ENCODE measurements around the gene ABAT.
"Not testable (repeated sequence)": the region's sequence is repeated elsewhere in the genome, so short reads cannot be mapped to it uniquely, and the experiment has no call there.

The ABAT gene

DNA sequence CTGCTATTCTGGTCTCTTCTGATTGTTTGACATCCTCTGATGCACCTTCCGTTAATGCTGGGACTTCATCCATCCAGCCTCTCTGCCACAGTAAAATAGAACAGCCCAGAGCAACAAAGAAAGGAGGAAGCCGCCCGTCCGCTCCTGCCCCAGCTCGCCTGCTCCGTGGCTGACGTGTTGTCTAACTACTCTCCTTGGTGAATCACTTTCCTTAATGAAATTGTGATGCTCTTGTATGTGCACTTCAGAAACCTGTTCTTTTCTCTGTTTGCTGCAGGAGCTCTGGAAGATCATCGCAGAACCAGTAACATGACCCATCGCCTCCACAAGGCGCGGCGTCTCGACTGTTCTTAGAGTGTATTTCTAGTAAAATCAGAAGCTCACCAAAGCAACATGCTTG is 28.6 kb upstream of the ABAT start:
- TF ChIP-seq, protein P1, sequence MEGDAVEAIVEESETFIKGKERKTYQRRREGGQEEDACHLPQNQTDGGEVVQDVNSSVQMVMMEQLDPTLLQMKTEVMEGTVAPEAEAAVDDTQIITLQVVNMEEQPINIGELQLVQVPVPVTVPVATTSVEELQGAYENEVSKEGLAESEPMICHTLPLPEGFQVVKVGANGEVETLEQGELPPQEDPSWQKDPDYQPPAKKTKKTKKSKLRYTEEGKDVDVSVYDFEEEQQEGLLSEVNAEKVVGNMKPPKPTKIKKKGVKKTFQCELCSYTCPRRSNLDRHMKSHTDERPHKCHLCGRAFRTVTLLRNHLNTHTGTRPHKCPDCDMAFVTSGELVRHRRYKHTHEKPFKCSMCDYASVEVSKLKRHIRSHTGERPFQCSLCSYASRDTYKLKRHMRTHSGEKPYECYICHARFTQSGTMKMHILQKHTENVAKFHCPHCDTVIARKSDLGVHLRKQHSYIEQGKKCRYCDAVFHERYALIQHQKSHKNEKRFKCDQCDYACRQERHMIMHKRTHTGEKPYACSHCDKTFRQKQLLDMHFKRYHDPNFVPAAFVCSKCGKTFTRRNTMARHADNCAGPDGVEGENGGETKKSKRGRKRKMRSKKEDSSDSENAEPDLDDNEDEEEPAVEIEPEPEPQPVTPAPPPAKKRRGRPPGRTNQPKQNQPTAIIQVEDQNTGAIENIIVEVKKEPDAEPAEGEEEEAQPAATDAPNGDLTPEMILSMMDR (IDR thresholded peaks at IDR 0.05), result no peak
- Histone ChIP-seq H3K27me3 (no peaks in the 10 kb centered on the region), H3K9me3 (no peaks in the 10 kb centered on the region), H3K36me3 (peaks cover 70 to 82% (median 76%) of the 10 kb centered on the region in 3 donors), H3K4me1 (no peaks in the 10 kb centered on the region), H3K27ac (no peak overlapping the region), H3K4me3 (no peak overlapping the region)
- no peak for DNase-seq
- intact Hi-C loops (cut with DNase I; ENCODE audit: low total_unique reads), result no loop called here

DNA sequence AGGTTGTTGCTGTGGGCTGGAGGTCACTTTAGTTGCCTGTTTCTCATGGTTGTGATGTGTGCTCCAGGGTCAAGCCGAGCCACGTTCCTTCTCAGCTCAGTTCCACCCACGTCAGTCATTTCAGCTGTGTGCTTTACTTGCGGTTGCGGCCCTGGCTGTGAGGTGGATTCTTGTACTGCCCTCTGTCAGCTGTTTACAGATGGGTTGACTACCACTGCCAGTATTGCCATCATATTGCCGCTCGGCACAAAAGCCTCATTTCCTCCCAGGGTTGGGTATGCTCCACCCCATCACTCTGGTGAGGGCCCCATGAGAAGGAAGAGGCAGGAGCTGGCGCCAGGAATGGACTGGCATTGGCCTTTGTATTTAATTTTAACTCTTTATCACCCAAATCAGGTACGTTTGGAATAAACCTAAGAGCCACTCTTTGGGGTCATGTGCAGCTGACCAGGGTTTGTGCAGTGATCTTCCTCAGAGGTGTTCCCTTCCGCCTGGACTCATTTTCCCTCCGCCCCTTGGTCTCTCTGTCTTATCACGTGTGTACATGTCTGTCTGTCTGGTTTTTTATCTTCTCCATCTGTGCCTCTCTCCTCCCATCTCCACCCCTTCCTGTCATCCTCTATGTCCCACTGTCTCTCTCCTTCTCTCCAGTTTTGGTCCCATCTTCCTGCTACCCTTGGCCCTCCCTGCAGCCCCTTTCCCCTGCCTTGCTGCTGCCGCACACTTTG is 27.9 kb upstream of the ABAT start:
- no peaks in the 10 kb centered on the region for H3K9me3 ChIP-seq
- intact Hi-C loops (cut with DNase I; ENCODE audit: low total_unique reads), result no loop called here
- no peaks in the 10 kb centered on the region for H3K4me1 ChIP-seq
- TF ChIP-seq, protein P1 (IDR thresholded peaks at IDR 0.05), result no peak
- H3K27me3 ChIP-seq, result no peaks in the 10 kb centered on the region
- H3K27ac ChIP-seq, result no peak overlapping the region
- H3K4me3 ChIP-seq, result no peak overlapping the region
- no peak for DNase-seq
- H3K36me3 ChIP-seq, result peaks cover 64 to 75% (median 70%) of the 10 kb centered on the region in 3 donors

GRCh38 chr16:8647721-8648318 is 26.6 kb upstream of the ABAT start:
- intact Hi-C loops (cut with DNase I; ENCODE audit: low total_unique reads), result no loop called here
- no peaks in the 10 kb centered on the region for H3K4me1 ChIP-seq
- H3K4me3 ChIP-seq, result no peak overlapping the region
- H3K27me3 ChIP-seq, result no peaks in the 10 kb centered on the region
- TF ChIP-seq, protein P1 (IDR thresholded peaks at IDR 0.05), result no peak
- H3K27ac ChIP-seq, result no peak overlapping the region
- no peak for DNase-seq
- H3K36me3 ChIP-seq, result peaks cover 51 to 62% (median 57%) of the 10 kb centered on the region in 3 donors
- H3K9me3 ChIP-seq, result no peaks in the 10 kb centered on the region

DNA sequence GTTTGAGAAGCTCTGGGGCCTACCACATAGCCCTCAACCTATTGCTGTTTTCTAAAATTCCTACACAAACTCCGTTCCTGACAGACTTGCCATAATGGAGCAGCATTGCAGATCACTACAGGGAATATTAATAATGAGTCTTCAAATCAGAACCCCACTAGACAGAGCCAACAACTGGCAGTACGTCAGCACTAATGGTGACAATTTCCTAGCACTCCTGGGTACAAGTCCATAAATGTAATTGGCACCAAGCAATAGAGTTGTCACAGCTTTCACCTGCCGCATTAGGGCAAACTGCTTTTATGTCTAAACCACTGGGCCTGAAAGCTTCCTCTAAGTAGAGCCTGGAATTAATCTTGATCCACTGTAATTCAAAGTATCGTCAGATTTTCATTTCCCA is 25.5 kb upstream of the ABAT start:
- intact Hi-C loops (cut with DNase I; ENCODE audit: low total_unique reads), result no loop called here
- no peak for DNase-seq
- peaks cover 42 to 51% (median 47%) of the 10 kb centered on the region in 3 donors for H3K36me3 ChIP-seq

DNA sequence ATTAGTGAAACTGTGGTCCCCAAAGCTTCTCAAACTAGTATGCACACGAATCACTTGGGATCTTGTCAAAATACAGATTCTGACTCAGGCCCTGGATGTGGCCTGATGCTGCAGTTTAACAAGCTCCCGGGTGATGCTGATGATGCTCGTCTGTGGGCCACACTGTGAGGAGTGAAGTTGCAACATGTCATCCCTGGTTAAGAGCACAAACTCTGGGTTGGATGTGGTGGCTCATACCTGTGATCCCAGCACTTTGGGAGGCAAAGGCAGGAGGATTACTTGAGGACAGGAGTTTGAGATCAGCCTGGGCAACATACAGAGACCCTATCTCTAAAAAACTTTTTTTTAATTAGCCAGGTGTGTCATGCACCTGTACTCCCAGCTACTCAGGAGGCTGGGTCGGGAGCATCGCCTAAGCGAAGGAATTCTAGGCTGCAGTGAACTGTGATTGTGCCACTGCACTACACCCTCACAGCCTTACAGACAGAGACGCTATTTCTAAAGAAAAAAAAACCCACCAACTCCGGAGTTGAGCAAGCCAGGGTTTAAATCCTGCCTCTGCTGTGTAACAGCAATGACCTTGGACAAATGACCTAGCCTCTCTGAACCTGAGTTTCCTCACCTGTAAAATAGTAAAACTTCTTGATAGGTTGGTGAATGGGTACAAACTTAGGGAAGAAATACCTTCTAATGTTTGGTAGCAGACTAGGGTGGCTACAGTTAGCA is 24.4 kb upstream of the ABAT start:
- Histone ChIP-seq H3K27ac (no peak overlapping the region), H3K4me1 (no peaks in the 10 kb centered on the region), H3K9me3 (no peaks in the 10 kb centered on the region), H3K27me3 (no peaks in the 10 kb centered on the region), H3K4me3 (no peak overlapping the region), H3K36me3 (peaks cover 30 to 40% (median 35%) of the 10 kb centered on the region in 3 donors)
- intact Hi-C loops (cut with DNase I; ENCODE audit: low total_unique reads), result no loop called here
- TF ChIP-seq, protein P1 (IDR thresholded peaks at IDR 0.05), result no peak
- DNase-seq, result no peak

More for the DNA sequence above, 25.5 kb upstream of the ABAT start:
- TF ChIP-seq, protein P1 (IDR thresholded peaks at IDR 0.05), result no peak
- H3K4me1 ChIP-seq, result no peaks in the 10 kb centered on the region
- H3K9me3 ChIP-seq, result no peaks in the 10 kb centered on the region
- H3K27ac ChIP-seq, result no peak overlapping the region
- H3K27me3 ChIP-seq, result no peaks in the 10 kb centered on the region
- H3K4me3 ChIP-seq, result no peak overlapping the region

DNA sequence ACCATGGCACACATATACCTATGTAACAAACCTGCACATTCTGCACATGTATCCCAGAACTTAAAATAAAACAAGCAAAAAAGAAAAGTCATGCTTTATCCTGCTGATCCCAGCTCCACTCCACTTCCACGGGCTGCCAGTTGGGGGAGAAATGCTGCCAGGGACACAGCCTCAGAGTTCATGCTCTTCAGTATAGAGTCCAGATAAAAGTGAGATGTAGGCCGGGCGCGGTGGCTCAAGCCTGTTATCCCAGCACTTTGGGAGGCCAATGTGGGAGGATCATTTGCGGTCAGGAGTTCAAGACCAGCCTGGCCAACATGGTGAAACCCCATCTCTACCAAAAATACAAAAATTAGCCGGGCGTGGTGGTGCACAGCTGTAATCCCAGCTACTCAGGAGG is 22.5 kb upstream of the ABAT start:
- H3K9me3 ChIP-seq; DNase-seq; H3K27me3 ChIP-seq; intact Hi-C loops (cut with DNase I; ENCODE audit: low total_unique reads); H3K4me1 ChIP-seq; H3K27ac ChIP-seq; H3K4me3 ChIP-seq: not testable (repeated sequence)
- H3K36me3 ChIP-seq, result peaks cover 12 to 20% (median 17%) of the 10 kb centered on the region in 3 donors

All from tibial artery (tissue), 4 donors.